Measurements from ENCODE around the gene CREBBP. TPM values are rescaled to one million over a fixed set of nuclear protein-coding genes. Genes with fewer than 3 reads are reported as not detected.

Gene CREBBP
- total and polyA plus RNA-seq, 2 experiments from 2014 or later = 36.9 to 54.8 TPM

DNA sequence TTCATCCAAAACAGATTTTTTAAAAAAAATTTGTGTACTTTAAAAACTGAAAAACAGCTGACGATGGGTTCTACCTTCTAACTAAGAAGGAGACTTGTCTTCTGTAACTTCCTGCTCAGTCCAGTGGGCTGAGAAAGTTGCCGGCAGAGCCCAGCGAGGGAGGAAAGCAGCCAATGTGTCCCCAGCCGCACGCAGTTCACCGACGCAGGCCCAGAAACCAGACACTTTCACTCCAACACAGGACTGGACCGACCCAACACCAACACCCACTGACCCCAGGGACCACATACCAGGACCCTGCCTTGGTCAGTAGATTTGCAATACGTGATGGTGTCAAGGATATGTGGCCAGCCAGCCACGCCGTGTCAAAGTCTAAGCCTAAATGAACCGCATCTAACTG is 188.8 kb downstream of the CREBBP start (continued):
- TF ChIP-seq EZH2 (IDR thresholded peaks at IDR 0.05; ENCODE audit: low read depth, unreplicated experiment) (no peak), POLR2AphosphoS5 (IDR thresholded peaks at IDR 0.05; ENCODE audit: low read depth) (no peak), JUNB (IDR thresholded peaks at IDR 0.05; ENCODE audit: unreplicated experiment) (no peak), ZNF462 (CRISPR knock-in tag; IDR thresholded peaks at IDR 0.05) (no peak)

DNA sequence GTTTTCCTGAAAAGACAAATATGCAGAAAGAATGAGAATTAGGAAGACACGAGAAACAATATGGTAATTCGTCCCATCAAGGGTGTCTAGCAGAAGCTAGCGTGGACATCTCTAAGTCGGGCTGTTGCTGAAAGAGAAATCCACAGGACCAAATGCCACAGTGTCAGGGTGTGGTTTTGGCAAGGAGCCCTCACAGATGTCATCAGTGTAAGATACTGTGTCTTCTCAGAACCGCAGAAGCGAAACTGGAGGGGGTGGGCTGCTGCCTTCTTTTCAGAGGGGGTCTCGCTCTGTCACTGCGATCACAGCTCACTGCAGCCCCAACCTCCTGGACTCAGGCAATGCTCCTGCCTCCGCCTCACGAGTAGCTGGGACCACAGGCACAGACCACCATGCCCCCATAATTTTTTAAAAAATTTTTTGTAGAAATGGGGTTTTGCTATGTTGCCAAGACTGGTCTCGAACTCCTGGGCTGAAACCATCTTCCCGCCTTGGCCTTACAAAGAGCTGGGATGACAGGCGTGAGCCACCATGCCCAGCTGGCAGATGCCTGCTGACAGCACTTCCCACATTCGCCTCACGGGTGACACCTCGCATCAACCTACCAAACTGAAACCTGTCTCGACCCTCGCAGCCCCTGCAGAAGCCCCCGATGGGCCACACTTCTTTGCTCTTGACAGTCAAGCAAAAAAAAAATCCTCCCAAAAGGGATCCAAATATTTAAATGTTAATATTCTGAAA is 189.4 kb downstream of the CREBBP start:
- no peaks in the 10 kb centered on the region for H3K27me3 ChIP-seq (ENCODE audit: insufficient read depth)
- no peak overlapping the region for H3K4me3 ChIP-seq
- peaks cover 12% of the 10 kb centered on the region for H3K4me1 Mint-ChIP-seq
- no peak overlapping the region for H2AFZ ChIP-seq
- peaks cover 17% of the 10 kb centered on the region for H3K36me3 ChIP-seq (ENCODE audit: insufficient read depth)
- ATAC-seq (peak; percentile 32), DNase-seq (ENCODE audit: low spot score) (peak; percentile 46)
- peaks cover 7% of the 10 kb centered on the region for H3K27me3 Mint-ChIP-seq (ENCODE audit: insufficient read depth, low read depth, poor library complexity)
- peaks cover 12% of the 10 kb centered on the region; the same call in 1 of the 2 replicates for H3F3A ChIP-seq (replicated peaks; ENCODE audit: low read depth)
- H3K4me1 ChIP-seq (ENCODE audit: insufficient read depth) = no peaks in the 10 kb centered on the region
- H3K9me2 ChIP-seq (ENCODE audit: insufficient read depth) = no peaks in the 10 kb centered on the region
- peaks cover 55% of the 10 kb centered on the region for H3K36me3 Mint-ChIP-seq (ENCODE audit: low read depth)
- H4K20me1 ChIP-seq (replicated peaks; ENCODE audit: insufficient read depth) = peaks cover 24% of the 10 kb centered on the region
- no peak overlapping the region for H3K4me2 ChIP-seq
- TF ChIP-seq CREB1 (CRISPR knock-in tag; IDR thresholded peaks at IDR 0.05; ENCODE audit: low read depth) (no peak), ETS1 (IDR thresholded peaks at IDR 0.05) (no peak), EZH2phosphoT487 (IDR thresholded peaks at IDR 0.05; ENCODE audit: unreplicated experiment) (no peak), POLR2AphosphoS5 (IDR thresholded peaks at IDR 0.05; ENCODE audit: low read depth) (no peak)
- TF ChIP-seq, protein P1, sequence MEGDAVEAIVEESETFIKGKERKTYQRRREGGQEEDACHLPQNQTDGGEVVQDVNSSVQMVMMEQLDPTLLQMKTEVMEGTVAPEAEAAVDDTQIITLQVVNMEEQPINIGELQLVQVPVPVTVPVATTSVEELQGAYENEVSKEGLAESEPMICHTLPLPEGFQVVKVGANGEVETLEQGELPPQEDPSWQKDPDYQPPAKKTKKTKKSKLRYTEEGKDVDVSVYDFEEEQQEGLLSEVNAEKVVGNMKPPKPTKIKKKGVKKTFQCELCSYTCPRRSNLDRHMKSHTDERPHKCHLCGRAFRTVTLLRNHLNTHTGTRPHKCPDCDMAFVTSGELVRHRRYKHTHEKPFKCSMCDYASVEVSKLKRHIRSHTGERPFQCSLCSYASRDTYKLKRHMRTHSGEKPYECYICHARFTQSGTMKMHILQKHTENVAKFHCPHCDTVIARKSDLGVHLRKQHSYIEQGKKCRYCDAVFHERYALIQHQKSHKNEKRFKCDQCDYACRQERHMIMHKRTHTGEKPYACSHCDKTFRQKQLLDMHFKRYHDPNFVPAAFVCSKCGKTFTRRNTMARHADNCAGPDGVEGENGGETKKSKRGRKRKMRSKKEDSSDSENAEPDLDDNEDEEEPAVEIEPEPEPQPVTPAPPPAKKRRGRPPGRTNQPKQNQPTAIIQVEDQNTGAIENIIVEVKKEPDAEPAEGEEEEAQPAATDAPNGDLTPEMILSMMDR (conservative IDR thresholded peaks at IDR 0.05; ENCODE audit: low read depth in 2 of 2) = no peak
- no peaks in the 10 kb centered on the region for H3K9me3 Mint-ChIP-seq
- H3K27ac ChIP-seq (ENCODE audit: low read depth) = no peak overlapping the region
- peak overlapping the region; percentile 13; the same call in 1 of the 2 replicates for H3K27ac Mint-ChIP-seq
- H3K4me3 Mint-ChIP-seq = no peak overlapping the region
- peaks cover 53% of the 10 kb centered on the region for H3K79me2 ChIP-seq (replicated peaks; ENCODE audit: insufficient read depth)
